COLO829 (cell line): ENCODE results near the gene HIRA.

Source experiments
- DNase-seq: peaks from one replicate; pipeline ENCODE4 v3.0.0; 2012; ENCODE audit warnings: low spot score

HIRA gene

GRCh38 chr22:19407649-19408606 lies 23.6 kb downstream of the HIRA start:
- DNase-seq, result no peak

- DNase-seq, result no peak
Observed at GRCh38 chr22:19406846-19407245, 24.7 kb downstream of the HIRA start.

- DNase-seq, result no peak
Observed at GRCh38 chr22:19406281-19406811, 25.2 kb downstream of the HIRA start.

GRCh38 chr22:19405652-19406051 lies 25.9 kb downstream of the HIRA start:
- no peak for DNase-seq

GRCh38 chr22:19405133-19405532 lies 26.4 kb downstream of the HIRA start:
- no peak for DNase-seq

- no peak for DNase-seq
Observed at GRCh38 chr22:19404676-19405075, 26.9 kb downstream of the HIRA start.

GRCh38 chr22:19402642-19403191 lies 28.8 kb downstream of the HIRA start:
- no peak for DNase-seq

GRCh38 chr22:19401483-19401882 lies 30.1 kb downstream of the HIRA start:
- DNase-seq, result no peak

- no peak for DNase-seq
Observed at GRCh38 chr22:19400881-19401280, 30.7 kb downstream of the HIRA start.

GRCh38 chr22:19398652-19399051 lies 32.9 kb downstream of the HIRA start:
- DNase-seq, result no peak

GRCh38 chr22:19398206-19398605 lies 33.3 kb downstream of the HIRA start:
- no peak for DNase-seq

GRCh38 chr22:19397734-19398104 lies 33.8 kb downstream of the HIRA start:
- DNase-seq, result no peak

- no peak for DNase-seq
Observed at GRCh38 chr22:19396934-19397733, 34.4 kb downstream of the HIRA start.

- no peak for DNase-seq
Observed at GRCh38 chr22:19396561-19396933, 35.0 kb downstream of the HIRA start.

- DNase-seq, result no peak
Observed at GRCh38 chr22:19395276-19395675, 36.3 kb downstream of the HIRA start.

GRCh38 chr22:19394274-19395050 lies 37.1 kb downstream of the HIRA start:
- DNase-seq, result no peak

- DNase-seq, result no peak
Observed at GRCh38 chr22:19393704-19394103, 37.8 kb downstream of the HIRA start.

GRCh38 chr22:19387575-19387974 lies 44.0 kb downstream of the HIRA start:
- no peak for DNase-seq

GRCh38 chr22:19387038-19387437 lies 44.5 kb downstream of the HIRA start:
- no peak for DNase-seq

- DNase-seq, result no peak
Observed at GRCh38 chr22:19386248-19386647, 45.3 kb downstream of the HIRA start.

GRCh38 chr22:19385221-19385906 lies 46.2 kb downstream of the HIRA start:
- no peak for DNase-seq
